GM21447 (cell line): Measurements from ENCODE around the gene MEGF6.

Experiments used
- ATAC-seq: cut with Tn5 transposase; IDR thresholded peaks from one replicate; pipeline ENCODE4 v1.9.1; 2021; ENCODE audit not compliant: unreplicated experiment

Gene MEGF6

GRCh38 chr1:3522564-3523265, 88.6 kb downstream of the MEGF6 start:
- no peak for ATAC-seq

GRCh38 chr1:3522112-3522511, 89.2 kb downstream of the MEGF6 start:
- ATAC-seq = no peak

GRCh38 chr1:3521426-3521825, 89.9 kb downstream of the MEGF6 start:
- ATAC-seq = no peak

GRCh38 chr1:3520419-3521378, 90.6 kb downstream of the MEGF6 start:
- ATAC-seq = no peak

GRCh38 chr1:3519301-3519885, 91.9 kb downstream of the MEGF6 start:
- no peak for ATAC-seq

GRCh38 chr1:3518756-3519155, 92.6 kb downstream of the MEGF6 start:
- ATAC-seq = no peak

- ATAC-seq = no peak
Measured at GRCh38 chr1:3518256-3518655, 93.1 kb downstream of the MEGF6 start.

- ATAC-seq = no peak
Measured at GRCh38 chr1:3516911-3517675, 94.2 kb downstream of the MEGF6 start.

GRCh38 chr1:3516481-3516869, 94.8 kb downstream of the MEGF6 start:
- ATAC-seq = no peak

GRCh38 chr1:3515774-3516480, 95.4 kb downstream of the MEGF6 start:
- no peak for ATAC-seq

- no peak for ATAC-seq
Measured at GRCh38 chr1:3515272-3515671, 96.0 kb downstream of the MEGF6 start.

GRCh38 chr1:3514404-3514803, 96.9 kb downstream of the MEGF6 start:
- no peak for ATAC-seq

GRCh38 chr1:3511856-3512255, 99.5 kb downstream of the MEGF6 start:
- no peak for ATAC-seq

GRCh38 chr1:3511306-3511705, 100.0 kb downstream of the MEGF6 start:
- ATAC-seq = no peak

GRCh38 chr1:3510956-3511250, 100.4 kb downstream of the MEGF6 start:
- no peak for ATAC-seq

GRCh38 chr1:3510136-3510955, 101.0 kb downstream of the MEGF6 start:
- ATAC-seq = no peak

GRCh38 chr1:3509721-3510120, 101.6 kb downstream of the MEGF6 start:
- ATAC-seq = no peak

- no peak for ATAC-seq
Measured at GRCh38 chr1:3508757-3509415, 102.4 kb downstream of the MEGF6 start.

- ATAC-seq = no peak
Measured at GRCh38 chr1:3507636-3508275, 103.6 kb downstream of the MEGF6 start.
